ENCODE results near the gene MAJIN. TPM values are rescaled to one million over a fixed set of nuclear protein-coding genes. Genes with fewer than 3 reads are reported as not detected.

Gene MAJIN
- total and polyA plus RNA-seq, 9 of the 15 experiments (the other 6 are each of a cell fraction or from before 2014, with no cell fraction given), result 0.17 to 0.83 (median 0.24) TPM; not detected in 2

GRCh38 chr11:64888729-64889511, 83.0 kb downstream of the MAJIN start (continued):
- no peak for TF ChIP-seq ZFP91 (CRISPR knock-in tag; IDR thresholded peaks at IDR 0.05)
- peak; percentile 58; the same call in 1 of the 2 replicates for TF ChIP-seq MECOM (CRISPR knock-in tag; IDR thresholded peaks at IDR 0.05)
- no peak for TF ChIP-seq ZNF584 (CRISPR knock-in tag; IDR thresholded peaks at IDR 0.05; ENCODE audit: low read depth)
- TF ChIP-seq AFF4 (CRISPR knock-in tag; IDR thresholded peaks at IDR 0.05), result no peak; the same call in 1 of the 2 replicates
- TF ChIP-seq NFIX (CRISPR knock-in tag; IDR thresholded peaks at IDR 0.05; ENCODE audit: low read depth), result no peak
- peak; percentile 35; the same call in 1 of the 2 replicates for TF ChIP-seq REST (IDR thresholded peaks at IDR 0.05; ENCODE audit: borderline replicate concordance)
- no peak for TF ChIP-seq REST (CRISPR knock-in tag; IDR thresholded peaks at IDR 0.05; ENCODE audit: low read depth)
- no peak for TF ChIP-seq DEAF1 (CRISPR knock-in tag; IDR thresholded peaks at IDR 0.05)

All from K562 (cell line).